IMR-90 (cell line): ENCODE measurements around the gene IFNAR2. TPM values are rescaled to one million over a fixed set of nuclear protein-coding genes. Genes with fewer than 3 reads are reported as not detected.
"Not testable (repeated sequence)": the region's sequence is repeated elsewhere in the genome, so short reads cannot be mapped to it uniquely, and the experiment has no call there.

Experiments used
- ATAC-seq: fragments of 200-7000 bp; cut with Tn5 transposase; 2 replicates; pipeline ENCODE4 v1.9.1; 2020; ENCODE audit warnings: low read depth, mild to moderate bottlenecking, moderate library complexity
- BruUV-seq: library from RNA; stranded (reverse); fragments of 400-500 nt; replicated peaks from 2 replicates; lab custom pipeline; 2021; lab: Mats Ljungman, UMichigan
- CTCF ChIA-PET: fragments of 300-600 bp; formaldehyde crosslinking; extraction: SDS; loops from one replicate; lab custom pipeline; 2021; ENCODE audit warnings: antibody characterized with exemption; lab: Yijun Ruan, JAX
- POLR2A ChIA-PET: fragments of 300-600 bp; sonication (Branson Sonifier 250); formaldehyde crosslinking; loops from one replicate; lab custom pipeline; 2022; ENCODE audit warnings: antibody characterized with exemption; ENCODE audit not compliant: unreplicated experiment; lab: Charles Lee
- DNase-seq: peaks from one replicate; pipeline ENCODE4 v3.0.0; 2013
- H2AFZ ChIP-seq: replicated peaks from 2 replicates; pipeline ENCODE3; 2013; ENCODE audit warnings: low read length, mild to moderate bottlenecking; ENCODE audit not compliant: poor library complexity
- H2AK5ac ChIP-seq: 2 replicates; pipeline ENCODE4 v1.6.1; 2013; ENCODE audit warnings: low read depth, low read length, inconsistent platforms
- H2AK9ac ChIP-seq: replicated peaks from 2 replicates; pipeline ENCODE3; 2013; ENCODE audit warnings: mild to moderate bottlenecking, low read depth, low read length, moderate library complexity; ENCODE audit not compliant: poor library complexity
- H2BK120ac ChIP-seq: 2 replicates; pipeline ENCODE4 v1.6.1; 2013; ENCODE audit warnings: low read depth, low read length, inconsistent platforms
- H2BK15ac ChIP-seq: 3 replicates; pipeline ENCODE4 v1.6.1; 2013; ENCODE audit warnings: low read depth, low read length, inconsistent platforms
- H2BK20ac ChIP-seq: 2 replicates; pipeline ENCODE4 v1.6.1; 2013; ENCODE audit warnings: low read depth, mild to moderate bottlenecking, inconsistent platforms, low read length, moderate library complexity
- H2BK5ac ChIP-seq: 2 replicates; pipeline ENCODE4 v1.6.1; 2013; ENCODE audit warnings: mild to moderate bottlenecking, low read depth, low read length, inconsistent platforms; ENCODE audit not compliant: poor library complexity, severe bottlenecking
- H3K14ac ChIP-seq: replicated peaks from 2 replicates; pipeline ENCODE4 v1.6.1; 2013; ENCODE audit warnings: low read depth, low read length, inconsistent platforms
- H3K18ac ChIP-seq: 2 replicates; pipeline ENCODE4 v1.6.1; 2013; ENCODE audit warnings: low read depth, low read length, control low read depth
- H3K23ac ChIP-seq: 2 replicates; pipeline ENCODE4 v1.6.1; 2013; ENCODE audit warnings: low read depth, low read length, inconsistent platforms
- H3K27ac ChIP-seq: 2 replicates; pipeline ENCODE4 v1.5.1; 2013; ENCODE audit warnings: mild to moderate bottlenecking, control low read depth, low read length; ENCODE audit not compliant: insufficient read depth
- H3K27me3 ChIP-seq: 2 replicates; pipeline ENCODE4 v1.6.1; 2013; ENCODE audit warnings: low read length; ENCODE audit not compliant: control insufficient read depth, insufficient read depth
- H3K36me3 ChIP-seq: 2 replicates; pipeline ENCODE4 v1.6.1; 2013; ENCODE audit warnings: low read length, mixed read lengths; ENCODE audit not compliant: control insufficient read depth, insufficient read depth
- H3K4ac ChIP-seq: 2 replicates; pipeline ENCODE4 v1.6.1; 2013; ENCODE audit warnings: low read depth, low read length, inconsistent platforms
- H3K4me1 ChIP-seq: 2 replicates; pipeline ENCODE4 v1.6.1; 2013; ENCODE audit warnings: low read length, mixed read lengths; ENCODE audit not compliant: control insufficient read depth, insufficient read depth
- H3K4me2 ChIP-seq: 2 replicates; pipeline ENCODE4 v1.6.1; 2013; ENCODE audit warnings: low read depth, mild to moderate bottlenecking, control low read depth, low read length, moderate library complexity
- H3K4me3 ChIP-seq: 2 replicates; pipeline ENCODE4 v1.5.1; 2013; ENCODE audit warnings: low read depth, mild to moderate bottlenecking, control low read depth, low read length, moderate library complexity; ENCODE audit not compliant: insufficient read depth
- H3K56ac ChIP-seq: 2 replicates; pipeline ENCODE4 v1.6.1; 2013; ENCODE audit warnings: low read length, inconsistent platforms; ENCODE audit not compliant: insufficient read depth; ENCODE audit errors: extremely low read depth
- H3K79me1 ChIP-seq, 2 experiments: 2 replicates each; pipeline ENCODE4 v1.6.1; 2013; ENCODE audit warnings: low read length in 2 of 2, inconsistent platforms in 1 of 2, low read depth in 1 of 2
- H3K9ac ChIP-seq: 2 replicates; pipeline ENCODE4 v1.6.1; 2013; ENCODE audit warnings: low read depth, low read length, control low read depth
- H3K9me1 ChIP-seq: 2 replicates; pipeline ENCODE4 v1.6.1; 2013; ENCODE audit warnings: low read length, inconsistent platforms; ENCODE audit not compliant: insufficient read depth
- H3K9me3 ChIP-seq: 2 replicates; pipeline ENCODE4 v1.6.1; 2013; ENCODE audit warnings: low read length; ENCODE audit not compliant: control insufficient read depth, insufficient read depth
- H4K20me1 ChIP-seq: 2 replicates; pipeline ENCODE4 v1.6.1; 2013; ENCODE audit warnings: low read length, inconsistent platforms; ENCODE audit not compliant: insufficient read depth
- H4K5ac ChIP-seq: 2 replicates; pipeline ENCODE4 v1.6.1; 2013; ENCODE audit warnings: mild to moderate bottlenecking, low read depth, low read length, control low read depth
- H4K8ac ChIP-seq, 2 experiments: 2 replicates each; pipeline ENCODE4 v1.6.1; 2013; ENCODE audit warnings: low read depth in 2 of 2, low read length in 2 of 2, control low read depth in 1 of 2, inconsistent platforms in 1 of 2
- H4K91ac ChIP-seq: 2 replicates; pipeline ENCODE4 v1.6.1; 2013; ENCODE audit warnings: low read depth, low read length, inconsistent platforms; ENCODE audit not compliant: insufficient read depth
- POLR2A ChIP-seq: IDR thresholded peaks from 2 replicates; pipeline ENCODE4 v1.6.1; 2012; ENCODE audit warnings: mild to moderate bottlenecking, low read depth, low read length
- WGBS, 2 experiments: methylation state at CpG; one replicate each; pipeline versions ENCODE4 v1.1.5 to v1.1.7; 2013; ENCODE audit warnings: missing lambda C conversion rate in 2 of 2; ENCODE audit not compliant: insufficient read length in 1 of 2; ENCODE audit errors: extremely low coverage in 2 of 2; 5-methylcytosine and 5-hydroxymethylcytosine counted together
- dilution Hi-C: fragments of 300-500 bp; cut with HindIII; formaldehyde crosslinking; loops from one replicate; pipeline ENCODE4 v1.14.3; 2018; ENCODE audit warnings: low sequenced_read_pairs; ENCODE audit not compliant: unreplicated experiment
- in situ Hi-C: fragments of 300-500 bp; cut with MboI; formaldehyde crosslinking; loops from 3 replicates; pipeline ENCODE4 v1.14.3; 2019; ENCODE audit warnings: low sequenced_read_pairs, inconsistent platforms, mixed read lengths
- intact Hi-C: fragments of 100-400 bp; cut with micrococcal nuclease; formaldehyde crosslinking; loops from 2 replicates; pipeline ENCODE4 v1.10.0; 2022
- polyA plus RNA-seq, 3 experiments: library from polyadenylated mRNA; depleted of rRNA; stranded (reverse); fragments of >200 nt; gene quantifications; 2 replicates each; pipeline ENCODE4 v1.2.3, GENCODE V29; 2012; ENCODE audit warnings: low replicate concordance in 1 of 3
- total RNA-seq: library from RNA; depleted of rRNA; stranded (reverse); fragments of >200 nt; gene quantifications from 2 replicates; pipeline ENCODE4 v1.2.3, GENCODE V29; 2012

Gene IFNAR2
- total and polyA plus RNA-seq, 2 of the 4 experiments (the other 2 are of a cell fraction), result 6.3 to 13.9 TPM

GRCh38 chr21:33238565-33239255 lies 9.0 kb downstream of the IFNAR2 start:
- intact Hi-C loops, result no loop called here
- Histone ChIP-seq H3K23ac (no peak overlapping the region), H2AK5ac (no peak overlapping the region), H2BK120ac (no peak overlapping the region), H4K20me1 (peaks cover 15% of the 10 kb centered on the region; the same call in 1 of the 2 replicates), H2BK5ac (no peak overlapping the region), H3K9me3 (no peaks in the 10 kb centered on the region), H3K9ac (no peak overlapping the region), H2AK9ac (no peak overlapping the region), H4K8ac (no peak overlapping the region), H3K79me1 (peaks cover 22 to 33% of the 10 kb centered on the region in 2 experiments), H3K27ac (no peak overlapping the region), H3K4me3 (no peak overlapping the region), H3K4me2 (no peak overlapping the region), H3K27me3 (no peaks in the 10 kb centered on the region), H3K14ac (no peak overlapping the region), H2AFZ (no peak overlapping the region), H3K36me3 (peaks cover 2% of the 10 kb centered on the region; the same call in 1 of the 2 replicates), H3K9me1 (peaks cover 7% of the 10 kb centered on the region; the same call in 1 of the 2 replicates), H3K18ac (no peak overlapping the region), H2BK20ac (no peak overlapping the region), H3K4me1 (peaks cover 4% of the 10 kb centered on the region), H2BK15ac (no peak overlapping the region), H4K91ac (no peak overlapping the region), H3K4ac (no peak overlapping the region), H4K5ac (no peak overlapping the region), H3K56ac (no peak overlapping the region)
- in situ Hi-C loops, result no loop called here
- BruUV-seq, result no TSS peak
- no peak for DNase-seq
- dilution Hi-C loops, result no loop called here
- TF ChIP-seq POLR2A, result no peak
- CTCF ChIA-PET, result no interaction called here
- POLR2A ChIA-PET, result no interaction called here
- no CpG with 5 or more reads among the region's 7 CpGs for WGBS, 2 experiments
- ATAC-seq, result no peak

- H3K4ac ChIP-seq, H2BK20ac ChIP-seq, H3K4me2 ChIP-seq, H3K9ac ChIP-seq, H3K27ac ChIP-seq, H3K14ac ChIP-seq, intact Hi-C loops, H2BK5ac ChIP-seq, H2BK15ac ChIP-seq, H3K9me3 ChIP-seq, H4K5ac ChIP-seq, BruUV-seq, H3K18ac ChIP-seq, POLR2A ChIA-PET, H4K8ac ChIP-seq, H3K27me3 ChIP-seq, DNase-seq, ATAC-seq, H2AK9ac ChIP-seq, CTCF ChIA-PET, dilution Hi-C loops, H3K4me3 ChIP-seq, H2AK5ac ChIP-seq, H3K4me1 ChIP-seq, in situ Hi-C loops, H2AFZ ChIP-seq, H2BK120ac ChIP-seq, H3K56ac ChIP-seq, H3K36me3 ChIP-seq, H4K91ac ChIP-seq, H3K9me1 ChIP-seq: not testable (repeated sequence)
- H4K20me1 ChIP-seq, result peaks cover 15% of the 10 kb centered on the region; the same call in 1 of the 2 replicates
- H3K79me1 ChIP-seq, result peaks cover 20 to 30% of the 10 kb centered on the region in 2 experiments
- H3K23ac ChIP-seq, result 0 out of 2 replicates have a peak overlapping the region, but pooled peaks have one; percentile 32
Measured at GRCh38 chr21:33239559-33240127, 9.9 kb downstream of the IFNAR2 start.
